HepG2 (cell line): ENCODE results near the gene TFPI. TPM values are rescaled to one million over a fixed set of nuclear protein-coding genes. Genes with fewer than 3 reads are reported as not detected.
A peak's percentile ranks its signal among the peaks of the same experiment; 100 is the strongest.

ENCODE experiments used
- CHD2 ChIP-seq: IDR thresholded peaks from 2 replicates; pipeline ENCODE4 v1.6.1; 2011; ENCODE audit warnings: low read depth, low read length, improper control_type of control experiment
- HMGXB3 ChIP-seq: sonication (generic); formaldehyde crosslinking; IDR thresholded peaks from 2 replicates; pipeline ENCODE4 v1.4.0; 2020; ENCODE audit warnings: missing genetic modification reagents, borderline replicate concordance
- KLF16 ChIP-seq, 2 experiments: sonication (generic) in 1 of 2; formaldehyde crosslinking in 1 of 2; IDR thresholded peaks; 2 replicates each; pipeline versions ENCODE4 v1.6.1 to v1.8.0; 2016 to 2023; ENCODE audit warnings: missing genetic modification reagents in 2 of 2, missing compliant biosample characterization in 1 of 2
- LCORL ChIP-seq, 2 experiments: fragments of 450-650 bp in 1 of 2; sonication (generic) in 1 of 2; formaldehyde crosslinking in 1 of 2; IDR thresholded peaks; 2 replicates each; pipeline versions ENCODE4 v1.5.0 to v1.6.1; 2017 to 2020; ENCODE audit warnings: antibody characterized with exemption in 1 of 2, missing genetic modification reagents in 1 of 2
- MIXL1 ChIP-seq: IDR thresholded peaks from 2 replicates; pipeline ENCODE4 v1.6.1; 2016
- PCBP2 ChIP-seq: fragments of 200-400 bp; formaldehyde crosslinking; optimal IDR thresholded peaks from 2 replicates; pipeline ENCODE3; 2018; ENCODE audit warnings: low read length, low read depth; ENCODE audit not compliant: poor library complexity, severe bottlenecking
- REXO4 ChIP-seq: sonication (generic); formaldehyde crosslinking; IDR thresholded peaks from 2 replicates; pipeline ENCODE4 v1.8.0; 2022; ENCODE audit warnings: missing genetic modification reagents, mild to moderate bottlenecking, borderline replicate concordance
- STAT5B ChIP-seq: sonication (generic); formaldehyde crosslinking; IDR thresholded peaks from 2 replicates; pipeline ENCODE4 v1.4.0; 2020; ENCODE audit warnings: missing genetic modification reagents
- ZMYM4 ChIP-seq: sonication (generic); formaldehyde crosslinking; IDR thresholded peaks from 2 replicates; pipeline ENCODE4 v1.8.1; 2023; ENCODE audit warnings: mild to moderate bottlenecking, missing genetic modification reagents
- ZNF256 ChIP-seq: sonication (generic); formaldehyde crosslinking; conservative IDR thresholded peaks from 2 replicates; pipeline ENCODE4 v1.4.0; 2020; ENCODE audit warnings: missing genetic modification reagents
- ZNF276 ChIP-seq: sonication (generic); formaldehyde crosslinking; IDR thresholded peaks from 2 replicates; pipeline ENCODE4 v1.4.0; 2020; ENCODE audit warnings: mild to moderate bottlenecking, low read depth, missing genetic modification reagents
- ZNF30 ChIP-seq: sonication (generic); formaldehyde crosslinking; IDR thresholded peaks from 2 replicates; pipeline ENCODE4 v1.5.0; 2020; ENCODE audit warnings: mild to moderate bottlenecking, missing genetic modification reagents
- ZNF737 ChIP-seq: sonication (generic); formaldehyde crosslinking; IDR thresholded peaks from 2 replicates; pipeline ENCODE4 v1.5.0; 2020; ENCODE audit warnings: missing genetic modification reagents, mild to moderate bottlenecking, borderline replicate concordance
- ZNF772 ChIP-seq: sonication (generic); formaldehyde crosslinking; IDR thresholded peaks from 2 replicates; pipeline ENCODE4 v1.5.0; 2020; ENCODE audit warnings: mild to moderate bottlenecking, missing genetic modification reagents
- ZSCAN12 ChIP-seq: sonication (generic); formaldehyde crosslinking; IDR thresholded peaks from 2 replicates; pipeline ENCODE4 v1.9.0; 2021; ENCODE audit warnings: mild to moderate bottlenecking, missing genetic modification reagents
- ZSCAN25 ChIP-seq: sonication (generic); formaldehyde crosslinking; IDR thresholded peaks from 2 replicates; pipeline ENCODE4 v1.8.0; 2022; ENCODE audit warnings: mild to moderate bottlenecking, missing genetic modification reagents
- polyA plus RNA-seq, 8 experiments: library from polyadenylated mRNA; depleted of rRNA in 3 of 8; stranded (reverse) in 7 of 8; unstranded in 1 of 8; fragments of >200 nt; fragmentation: Illumina TruSeq in 4 of 8; extraction: Trizol in 4 of 8; gene quantifications; 2 replicates each; pipeline versions ENCODE4 v1.2.1 to v1.2.3, GENCODE V29; 2011 to 2016; ENCODE audit warnings: low read depth in 4 of 8, missing spikeins in 1 of 8, mixed read lengths in 1 of 8; ENCODE audit not compliant: insufficient read depth in 1 of 8
- total RNA-seq, 5 experiments: library from RNA; depleted of rRNA; stranded (reverse); fragments of >200 nt; fragmentation: Illumina TruSeq; extraction: Trizol; gene quantifications; 2 replicates each; pipeline ENCODE4 v1.2.3, GENCODE V29; 2016; ENCODE audit warnings: low read depth in 1 of 5
- TF ChIP-seq, protein P1 (sequence below): sonication (generic); formaldehyde crosslinking; IDR thresholded peaks from 2 replicates; pipeline ENCODE4 v1.4.0; 2020; ENCODE audit warnings: low read depth, mild to moderate bottlenecking, missing genetic modification reagents
- TF ChIP-seq, protein P2 (sequence below): sonication (generic); formaldehyde crosslinking; IDR thresholded peaks from 2 replicates; pipeline ENCODE4 v1.4.0; 2020; ENCODE audit warnings: low read depth, missing genetic modification reagents

TFPI gene
- total and polyA plus RNA-seq, 2 of the 13 experiments (the other 11 are each of a cell fraction or from before 2014, with no cell fraction given), result 301 to 436 TPM

DNA sequence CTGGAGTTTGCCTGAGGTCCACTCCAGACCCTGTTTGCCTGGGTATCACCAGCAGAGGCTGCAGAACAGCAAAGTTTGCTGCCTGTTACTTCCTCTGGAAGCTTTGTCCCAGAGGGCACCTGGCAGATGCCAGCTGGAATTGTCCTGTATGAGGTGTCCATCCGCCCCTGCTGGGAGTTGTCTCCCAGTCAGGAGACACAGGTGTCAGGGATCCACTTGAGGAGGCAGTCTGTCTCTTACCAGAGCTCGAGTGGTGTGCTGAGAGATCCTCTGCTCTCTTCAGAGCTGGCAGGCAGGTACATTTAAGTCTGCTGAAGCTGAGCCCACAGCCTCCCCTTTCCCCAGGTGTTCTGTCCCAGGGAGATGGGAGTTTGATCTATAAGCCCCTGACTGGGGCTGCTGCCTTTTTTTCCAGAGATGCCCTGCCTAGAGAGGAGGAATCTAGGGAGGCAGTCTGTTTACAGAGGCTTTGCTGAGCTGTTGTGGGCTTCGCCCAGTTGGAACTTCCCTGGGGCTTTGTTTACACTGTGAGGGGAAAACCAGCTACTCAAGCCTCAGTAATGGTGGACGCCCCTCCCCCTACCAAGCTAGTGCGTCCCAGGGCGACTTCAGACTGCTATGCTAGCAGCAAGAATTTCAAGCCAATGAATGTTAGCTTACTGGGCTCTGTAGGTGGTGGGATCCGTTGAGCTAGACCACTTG lies 34.7 kb downstream of the TFPI start (continued):
- TF ChIP-seq REXO4 (CRISPR knock-in tag) (no peak), ZNF256 (CRISPR knock-in tag) (no peak), ZNF276 (CRISPR knock-in tag) (no peak), ZMYM4 (CRISPR knock-in tag) (peak; percentile 37; the same call in 1 of the 2 replicates), KLF16 (CRISPR knock-in tag; IDR thresholded peaks at IDR 0.05) (no peak), PCBP2 (no peak), ZSCAN25 (CRISPR knock-in tag) (no peak), ZSCAN12 (CRISPR knock-in tag) (0 out of 2 replicates have a peak, but pooled peaks have one; percentile 50), STAT5B (CRISPR knock-in tag) (no peak), ZNF772 (CRISPR knock-in tag) (0 out of 2 replicates have a peak, but pooled peaks have one; percentile 34), CHD2 (no peak), HMGXB3 (CRISPR knock-in tag) (peak; percentile 45; the same call in 1 of the 2 replicates), ZNF737 (no peak), MIXL1 (CRISPR knock-in tag) (no peak), LCORL (IDR thresholded peaks at IDR 0.05) (no peak), LCORL (CRISPR knock-in tag; IDR thresholded peaks at IDR 0.05) (no peak), ZNF30 (CRISPR knock-in tag) (no peak)
- TF ChIP-seq, protein P1, sequence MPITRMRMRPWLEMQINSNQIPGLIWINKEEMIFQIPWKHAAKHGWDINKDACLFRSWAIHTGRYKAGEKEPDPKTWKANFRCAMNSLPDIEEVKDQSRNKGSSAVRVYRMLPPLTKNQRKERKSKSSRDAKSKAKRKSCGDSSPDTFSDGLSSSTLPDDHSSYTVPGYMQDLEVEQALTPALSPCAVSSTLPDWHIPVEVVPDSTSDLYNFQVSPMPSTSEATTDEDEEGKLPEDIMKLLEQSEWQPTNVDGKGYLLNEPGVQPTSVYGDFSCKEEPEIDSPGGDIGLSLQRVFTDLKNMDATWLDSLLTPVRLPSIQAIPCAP (CRISPR knock-in tag), result no peak
- TF ChIP-seq, protein P2, sequence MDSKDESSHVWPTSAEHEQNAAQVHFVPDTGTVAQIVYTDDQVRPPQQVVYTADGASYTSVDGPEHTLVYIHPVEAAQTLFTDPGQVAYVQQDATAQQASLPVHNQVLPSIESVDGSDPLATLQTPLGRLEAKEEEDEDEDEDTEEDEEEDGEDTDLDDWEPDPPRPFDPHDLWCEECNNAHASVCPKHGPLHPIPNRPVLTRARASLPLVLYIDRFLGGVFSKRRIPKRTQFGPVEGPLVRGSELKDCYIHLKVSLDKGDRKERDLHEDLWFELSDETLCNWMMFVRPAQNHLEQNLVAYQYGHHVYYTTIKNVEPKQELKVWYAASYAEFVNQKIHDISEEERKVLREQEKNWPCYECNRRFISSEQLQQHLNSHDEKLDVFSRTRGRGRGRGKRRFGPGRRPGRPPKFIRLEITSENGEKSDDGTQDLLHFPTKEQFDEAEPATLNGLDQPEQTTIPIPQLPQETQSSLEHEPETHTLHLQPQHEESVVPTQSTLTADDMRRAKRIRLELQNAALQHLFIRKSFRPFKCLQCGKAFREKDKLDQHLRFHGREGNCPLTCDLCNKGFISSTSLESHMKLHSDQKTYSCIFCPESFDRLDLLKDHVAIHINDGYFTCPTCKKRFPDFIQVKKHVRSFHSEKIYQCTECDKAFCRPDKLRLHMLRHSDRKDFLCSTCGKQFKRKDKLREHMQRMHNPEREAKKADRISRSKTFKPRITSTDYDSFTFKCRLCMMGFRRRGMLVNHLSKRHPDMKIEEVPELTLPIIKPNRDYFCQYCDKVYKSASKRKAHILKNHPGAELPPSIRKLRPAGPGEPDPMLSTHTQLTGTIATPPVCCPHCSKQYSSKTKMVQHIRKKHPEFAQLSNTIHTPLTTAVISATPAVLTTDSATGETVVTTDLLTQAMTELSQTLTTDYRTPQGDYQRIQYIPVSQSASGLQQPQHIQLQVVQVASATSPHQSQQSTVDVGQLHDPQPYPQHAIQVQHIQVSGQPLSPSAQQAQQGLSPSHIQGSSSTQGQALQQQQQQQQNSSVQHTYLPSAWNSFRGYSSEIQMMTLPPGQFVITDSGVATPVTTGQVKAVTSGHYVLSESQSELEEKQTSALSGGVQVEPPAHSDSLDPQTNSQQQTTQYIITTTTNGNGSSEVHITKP (CRISPR knock-in tag), result 0 out of 2 replicates have a peak, but pooled peaks have one; percentile 56
